ENCODE data around the gene PRPSAP2. TPM values are rescaled to one million over a fixed set of nuclear protein-coding genes. Genes with fewer than 3 reads are reported as not detected.

Gene PRPSAP2
- total and polyA plus RNA-seq, 2 of the 8 experiments (the other 6 are each of a cell fraction or from before 2014, with no cell fraction given): 28.7 to 50.5 TPM

DNA sequence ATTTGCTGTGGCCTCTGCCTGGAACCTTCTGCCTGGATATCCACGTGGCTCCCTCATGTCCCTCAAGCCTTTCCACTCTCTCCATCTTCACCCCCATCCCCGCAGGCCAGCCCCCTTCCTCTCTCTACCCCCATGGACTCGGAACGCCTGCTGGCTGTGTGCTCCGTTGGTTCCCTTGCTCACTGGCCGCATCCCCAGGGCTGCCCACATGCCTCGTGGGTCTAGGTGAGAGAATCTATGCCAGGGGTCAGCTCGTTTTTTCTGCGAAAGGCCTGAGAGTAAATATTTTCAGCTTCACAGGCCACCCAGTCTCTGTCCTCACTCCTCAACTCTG lies 106.1 kb downstream of the PRPSAP2 start:
- no peak overlapping the region; the same call in 1 of the 2 replicates for H2BK5ac ChIP-seq (ENCODE audit: low read depth, low read length)
- POLR2A ChIA-PET (ENCODE audit: partially characterized antibody): no interaction called here
- FAIRE-seq (no peak), DNase-seq (ENCODE audit: low read depth in 1 of 2, low spot score in 2 of 2) (no peak)
- no peak overlapping the region for H2BK20ac ChIP-seq (ENCODE audit: low read length)
- no peak overlapping the region for H3K18ac ChIP-seq (ENCODE audit: extremely low read depth, low read length)
- peaks cover 0 to 25% (median 15%) of the 10 kb centered on the region in 4 experiments; a peak in 6 of 7 replicates for H3K4me1 ChIP-seq (replicated peaks in 1 of 4; ENCODE audit: control insufficient read depth in 3 of 4, insufficient read depth in 4 of 4, low read length in 3 of 4)
- no peak overlapping the region for H2BK120ac ChIP-seq (replicated peaks; ENCODE audit: low read depth, low read length)
- no peak for TF ChIP-seq NANOG (IDR thresholded peaks at IDR 0.05; ENCODE audit: insufficient read depth, low read depth, low read length, poor library complexity, severe bottlenecking)
- no peak for TF ChIP-seq BRCA1 (IDR thresholded peaks at IDR 0.05; ENCODE audit: low read depth, low read length)
- TF ChIP-seq POU5F1 (IDR thresholded peaks at IDR 0.05; ENCODE audit: low read depth, low read length): no peak
- TF ChIP-seq EZH2 (IDR thresholded peaks at IDR 0.05; ENCODE audit: low read depth, low read length, severe bottlenecking): no peak
- TF ChIP-seq SRF (IDR thresholded peaks at IDR 0.05; ENCODE audit: low read depth, low read length): no peak
- TF ChIP-seq MAFK (IDR thresholded peaks at IDR 0.05; ENCODE audit: low read depth, low read length): no peak
- no peak for TF ChIP-seq CBX5 (IDR thresholded peaks at IDR 0.05; ENCODE audit: low read depth, low read length)
- no peak for TF ChIP-seq SUZ12 (IDR thresholded peaks at IDR 0.05; ENCODE audit: low read length)
- no peak for TF ChIP-seq JUND (IDR thresholded peaks at IDR 0.05; ENCODE audit: low read length)
- no peaks in the 10 kb centered on the region for H3K79me1 ChIP-seq (ENCODE audit: low read depth, low read length)
- no peaks in the 10 kb centered on the region for H3K23me2 ChIP-seq (ENCODE audit: low read depth, low read length)
- no peak overlapping the region for H4K91ac ChIP-seq (replicated peaks; ENCODE audit: insufficient read length, low read length)
- H3K4me2 ChIP-seq (ENCODE audit: insufficient read depth in 1 of 2, low read depth in 2 of 2, low read length in 2 of 2): no peak overlapping the region
- no peaks in the 10 kb centered on the region for H3K36me3 ChIP-seq (ENCODE audit: control insufficient read depth in 2 of 4, insufficient read depth in 4 of 4, low read length in 3 of 4)
- peaks cover 0 to 2% of the 10 kb centered on the region in 2 experiments for H4K20me1 ChIP-seq (replicated peaks in 1 of 2; ENCODE audit: control insufficient read depth in 1 of 2, insufficient read depth in 2 of 2, low read length in 2 of 2)
- no peak overlapping the region for H2BK15ac ChIP-seq (ENCODE audit: low read length)
- H3K27ac ChIP-seq (ENCODE audit: low read depth, low read length): no peak overlapping the region
- 81% methylated on average over 9 of the region's 9 CpGs; no CpG with 5 or more reads in 1 of the 2 experiments for WGBS, 2 experiments (ENCODE audit: extremely low coverage in 1 of 2, insufficient coverage in 1 of 2, insufficient read length in 1 of 2, insufficient replicate concordance in 2 of 2, low coverage in 1 of 2, low lambda C conversion rate in 2 of 2, missing lambda C conversion rate in 1 of 2)
- no peak overlapping the region for H3K4me3 ChIP-seq (ENCODE audit: extremely low read depth in 1 of 4, insufficient read depth in 2 of 4, low read depth in 3 of 4, low read length in 4 of 4)
- no peak overlapping the region for H3K56ac ChIP-seq (replicated peaks; ENCODE audit: insufficient read length, low read depth, low read length)
- H3K4ac ChIP-seq (replicated peaks; ENCODE audit: insufficient read length, low read depth, low read length): no peak overlapping the region
- H2AFZ ChIP-seq (ENCODE audit: low read length): no peak overlapping the region
- H3K9ac ChIP-seq (replicated peaks in 1 of 4; ENCODE audit: extremely low read depth in 1 of 4, low read depth in 3 of 4, low read length in 3 of 4): no peak overlapping the region
- H3K23ac ChIP-seq (ENCODE audit: insufficient read length): no peak overlapping the region
- CTCF ChIA-PET (ENCODE audit: partially characterized antibody): no interaction called here
- H3K27me3 ChIP-seq (replicated peaks in 1 of 4; ENCODE audit: control insufficient read depth in 3 of 4, extremely low read depth in 1 of 4, insufficient read depth in 3 of 4, low read length in 3 of 4): no peaks in the 10 kb centered on the region
- no peaks in the 10 kb centered on the region for H3K9me3 ChIP-seq (ENCODE audit: insufficient read depth in 2 of 2, low read depth in 1 of 2, low read length in 1 of 2)
- no peak overlapping the region for H3K14ac ChIP-seq (ENCODE audit: insufficient read length)
- no peak overlapping the region for H2BK12ac ChIP-seq (ENCODE audit: low read depth, low read length)
- H4K5ac ChIP-seq (ENCODE audit: insufficient read length, low read depth, low read length): no peak overlapping the region
- no peaks in the 10 kb centered on the region for H3K79me2 ChIP-seq (ENCODE audit: control insufficient read depth in 1 of 2, insufficient read depth in 2 of 2, low read length in 2 of 2)
- no peak overlapping the region for H4K8ac ChIP-seq (ENCODE audit: extremely low read depth, insufficient read depth, low read length)
- H2AK5ac ChIP-seq (ENCODE audit: low read depth, low read length): no peak overlapping the region

Data from H1 (cell line).